Endodermal cell (in vitro differentiated cells): Measurements from ENCODE around the gene RAPSN. TPM values are rescaled to one million over a fixed set of nuclear protein-coding genes. Genes with fewer than 3 reads are reported as not detected.

Experiments used
- DNase-seq: peaks from one replicate; pipeline ENCODE4 v3.0.0-alpha.2; 2017
- H3K27ac ChIP-seq: 2 replicates; pipeline ENCODE4 v1.5.1; 2013; ENCODE audit warnings: mild to moderate bottlenecking, low read depth, low read length, moderate library complexity
- H3K27me3 ChIP-seq: 2 replicates; pipeline ENCODE4 v1.6.1; 2013; ENCODE audit warnings: mild to moderate bottlenecking, low read length, moderate library complexity; ENCODE audit not compliant: insufficient read depth, control insufficient read depth, poor library complexity, severe bottlenecking
- H3K36me3 ChIP-seq: 2 replicates; pipeline ENCODE4 v1.7.0; 2013; ENCODE audit warnings: mild to moderate bottlenecking, low read length, moderate library complexity; ENCODE audit not compliant: control insufficient read depth, insufficient read depth
- H3K4me1 ChIP-seq: one replicate; pipeline ENCODE4 v1.7.0; 2013; ENCODE audit warnings: low read length; ENCODE audit not compliant: control insufficient read depth, insufficient read depth
- H3K4me3 ChIP-seq: 2 replicates; pipeline ENCODE4 v1.5.1; 2013; ENCODE audit warnings: mild to moderate bottlenecking, low read length, moderate library complexity
- H3K9ac ChIP-seq: 2 replicates; pipeline ENCODE4 v1.6.1; 2013; ENCODE audit warnings: mild to moderate bottlenecking, low read length, moderate library complexity; ENCODE audit not compliant: poor library complexity, severe bottlenecking; ENCODE audit errors: extremely low read depth
- H3K9me3 ChIP-seq: 2 replicates; pipeline ENCODE4 v1.6.1; 2013; ENCODE audit warnings: mild to moderate bottlenecking, low read length, moderate library complexity; ENCODE audit not compliant: control insufficient read depth
- H3K27ac Mint-ChIP-seq: 2 replicates; pipeline ENCODE4 v1.8.0; 2020; ENCODE audit warnings: mixed read lengths
- H3K27me3 Mint-ChIP-seq: 2 replicates; pipeline ENCODE4 v1.8.0; 2021; ENCODE audit warnings: mild to moderate bottlenecking, mixed read lengths; ENCODE audit not compliant: insufficient read depth
- H3K36me3 Mint-ChIP-seq: 2 replicates; pipeline ENCODE4 v1.8.0; 2020; ENCODE audit warnings: low read depth, mixed read lengths
- H3K4me1 Mint-ChIP-seq: 2 replicates; pipeline ENCODE4 v1.8.0; 2020; ENCODE audit warnings: mixed read lengths
- H3K4me3 Mint-ChIP-seq: 2 replicates; pipeline ENCODE4 v1.8.0; 2020; ENCODE audit warnings: mild to moderate bottlenecking, moderate library complexity, mixed read lengths
- H3K9me3 Mint-ChIP-seq: 2 replicates; pipeline ENCODE4 v1.8.0; 2020; ENCODE audit warnings: mild to moderate bottlenecking, mixed read lengths
- WGBS, 2 experiments: methylation state at CpG; one replicate each; pipeline versions ENCODE4 v1.1.5 to v1.1.7; 2013; ENCODE audit warnings: missing lambda C conversion rate in 2 of 2, mixed read lengths in 1 of 2; ENCODE audit not compliant: insufficient coverage in 1 of 2, insufficient read length in 1 of 2; 5-methylcytosine and 5-hydroxymethylcytosine counted together
- total RNA-seq, 2 donors: library from RNA; stranded (reverse); fragmentation: NEBNext Ultra II Directional in 1 of 2; extraction: Animal tissue kit (Norgen Biotek cat#: 25700) in 1 of 2; gene quantifications; 2 replicates in 1 of 2; 3 replicates in 1 of 2; pipeline ENCODE4 v1.2.1, GENCODE V29; 2021
- TF ChIP-seq, protein P1 (sequence below): fragments of 200-600 bp; sonication (generic); conservative IDR thresholded peaks from 2 replicates; pipeline ENCODE4 v1.5.0; 2021; ENCODE audit warnings: antibody characterized with exemption, mild to moderate bottlenecking

Gene RAPSN
- total RNA-seq, 2 donors from 2014 or later: 0.40 to 0.64 TPM

DNA sequence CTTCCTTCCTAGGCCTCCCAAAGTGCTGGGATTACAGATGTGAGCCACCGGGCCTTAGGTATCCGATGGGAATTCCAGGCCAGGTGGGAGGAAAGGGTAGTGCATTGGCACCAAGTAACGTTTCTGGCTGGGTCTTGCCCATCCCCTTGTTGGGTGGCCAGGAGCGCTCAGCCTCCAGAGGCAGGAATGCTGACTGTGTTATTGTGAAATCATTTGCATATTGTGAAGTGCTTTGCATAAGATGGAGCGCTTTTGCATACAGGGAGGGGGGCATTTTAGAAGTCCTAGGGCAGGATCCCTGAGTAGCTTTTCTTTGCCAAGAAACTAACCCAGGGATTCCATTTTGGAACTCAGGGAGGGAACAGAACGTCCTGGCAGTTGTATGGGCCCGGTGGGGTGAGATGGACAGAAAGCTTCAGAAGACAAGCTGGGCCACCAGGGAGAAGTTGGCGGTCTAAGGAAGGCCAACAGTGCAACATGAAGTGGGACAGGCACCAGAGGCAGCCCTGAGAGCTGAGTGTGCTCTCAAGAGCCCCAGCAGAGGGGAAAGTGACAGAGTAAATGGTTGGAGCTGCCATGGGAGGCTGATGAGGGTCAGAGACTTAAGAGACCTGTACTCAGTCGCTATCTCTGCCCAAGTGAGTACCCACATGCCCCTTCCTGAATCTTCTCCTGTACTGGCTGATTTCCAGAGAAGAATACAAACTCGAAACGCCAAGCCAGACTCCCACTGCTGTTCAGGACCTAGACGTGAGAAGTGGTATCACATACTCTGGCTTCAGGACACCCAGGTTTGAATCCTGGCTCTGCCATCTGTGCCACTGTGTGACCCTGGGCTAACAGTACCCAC, 41.8 kb downstream of the RAPSN start:
- H3K4me1 Mint-ChIP-seq: peaks cover 14% of the 10 kb centered on the region
- H3K4me1 ChIP-seq: peaks cover 2% of the 10 kb centered on the region
- peak; percentile 71 for DNase-seq
- no peaks in the 10 kb centered on the region for H3K9me3 ChIP-seq
- H3K27me3 ChIP-seq: no peaks in the 10 kb centered on the region
- peak overlapping the region; percentile 86 for H3K4me3 ChIP-seq
- H3K36me3 ChIP-seq: peaks cover 15% of the 10 kb centered on the region
- peak overlapping the region; percentile 78 for H3K27ac ChIP-seq
- no peaks in the 10 kb centered on the region for H3K36me3 Mint-ChIP-seq
- WGBS, 2 experiments: 71 to 80% methylated on average over 10 to 12 of the region's 12 CpGs
- H3K4me3 Mint-ChIP-seq: peak overlapping the region; percentile 82
- no peaks in the 10 kb centered on the region for H3K27me3 Mint-ChIP-seq
- TF ChIP-seq, protein P1, sequence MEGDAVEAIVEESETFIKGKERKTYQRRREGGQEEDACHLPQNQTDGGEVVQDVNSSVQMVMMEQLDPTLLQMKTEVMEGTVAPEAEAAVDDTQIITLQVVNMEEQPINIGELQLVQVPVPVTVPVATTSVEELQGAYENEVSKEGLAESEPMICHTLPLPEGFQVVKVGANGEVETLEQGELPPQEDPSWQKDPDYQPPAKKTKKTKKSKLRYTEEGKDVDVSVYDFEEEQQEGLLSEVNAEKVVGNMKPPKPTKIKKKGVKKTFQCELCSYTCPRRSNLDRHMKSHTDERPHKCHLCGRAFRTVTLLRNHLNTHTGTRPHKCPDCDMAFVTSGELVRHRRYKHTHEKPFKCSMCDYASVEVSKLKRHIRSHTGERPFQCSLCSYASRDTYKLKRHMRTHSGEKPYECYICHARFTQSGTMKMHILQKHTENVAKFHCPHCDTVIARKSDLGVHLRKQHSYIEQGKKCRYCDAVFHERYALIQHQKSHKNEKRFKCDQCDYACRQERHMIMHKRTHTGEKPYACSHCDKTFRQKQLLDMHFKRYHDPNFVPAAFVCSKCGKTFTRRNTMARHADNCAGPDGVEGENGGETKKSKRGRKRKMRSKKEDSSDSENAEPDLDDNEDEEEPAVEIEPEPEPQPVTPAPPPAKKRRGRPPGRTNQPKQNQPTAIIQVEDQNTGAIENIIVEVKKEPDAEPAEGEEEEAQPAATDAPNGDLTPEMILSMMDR: peak; percentile 47
- peak overlapping the region; percentile 16 for H3K9ac ChIP-seq
- no peaks in the 10 kb centered on the region for H3K9me3 Mint-ChIP-seq
- peak overlapping the region; percentile 97 for H3K27ac Mint-ChIP-seq

DNA sequence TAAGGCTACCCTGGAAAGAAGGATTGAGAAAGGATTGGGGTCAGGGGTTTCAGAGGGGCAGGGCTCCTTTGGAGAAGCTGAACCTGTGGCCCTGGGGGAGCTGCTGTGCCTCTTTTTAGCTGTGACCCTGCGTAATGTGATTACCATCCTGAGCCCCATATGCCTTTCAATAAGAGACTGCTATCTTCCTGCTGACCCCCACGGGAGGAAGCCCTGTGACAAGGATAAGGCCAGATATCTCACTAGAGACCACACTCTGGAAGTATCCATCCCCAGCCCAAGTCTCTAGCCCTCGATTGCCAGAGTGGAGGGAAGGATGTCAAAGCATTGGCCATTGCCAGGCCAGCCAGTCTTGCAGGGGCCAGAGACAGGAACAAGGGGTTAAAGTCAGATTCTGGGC, 45.4 kb downstream of the RAPSN start:
- no peaks in the 10 kb centered on the region for H3K9me3 ChIP-seq
- H3K36me3 ChIP-seq: no peaks in the 10 kb centered on the region
- H3K4me1 Mint-ChIP-seq: peaks cover 30% of the 10 kb centered on the region
- H3K36me3 Mint-ChIP-seq: no peaks in the 10 kb centered on the region
- peak; percentile 38 for DNase-seq
- H3K4me3 ChIP-seq: no peak overlapping the region
- peak overlapping the region; percentile 26 for H3K27ac Mint-ChIP-seq
- TF ChIP-seq, protein P1: no peak
- no peaks in the 10 kb centered on the region for H3K27me3 ChIP-seq
- H3K4me1 ChIP-seq: peaks cover 2% of the 10 kb centered on the region
- H3K4me3 Mint-ChIP-seq: no peak overlapping the region
- no peaks in the 10 kb centered on the region for H3K27me3 Mint-ChIP-seq
- 85 to 89% methylated on average over 3 of the region's 3 CpGs for WGBS, 2 experiments
- H3K9me3 Mint-ChIP-seq: no peaks in the 10 kb centered on the region
- no peak overlapping the region for H3K9ac ChIP-seq
- H3K27ac ChIP-seq: no peak overlapping the region

DNA sequence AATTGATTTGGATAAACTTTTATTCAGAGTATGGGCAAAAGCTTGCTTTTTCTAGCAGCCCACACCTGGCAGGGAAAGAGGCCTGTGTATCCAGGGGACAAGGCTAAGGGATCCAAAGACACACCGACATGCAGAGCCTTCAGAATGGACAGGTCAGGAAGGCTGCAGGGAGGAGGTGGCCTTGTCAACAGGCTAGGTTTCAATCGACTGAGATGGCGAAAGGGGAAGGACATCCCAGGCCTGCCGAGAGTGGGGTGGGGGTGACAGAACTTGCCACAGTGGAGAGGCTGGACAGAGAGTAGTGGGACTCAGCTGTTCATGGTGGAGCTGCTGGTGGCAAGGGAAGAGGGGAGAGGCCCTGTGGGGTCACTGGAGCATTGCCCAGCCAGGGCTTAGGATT, 45.8 kb downstream of the RAPSN start:
- TF ChIP-seq, protein P1: no peak
- H3K36me3 Mint-ChIP-seq: no peaks in the 10 kb centered on the region

More for the DNA sequence above, 45.8 kb downstream of the RAPSN start:
- Histone ChIP-seq H3K4me1 (peaks cover 2% of the 10 kb centered on the region), H3K4me3 (no peak overlapping the region), H3K27ac (no peak overlapping the region), H3K27me3 (no peaks in the 10 kb centered on the region), H3K36me3 (no peaks in the 10 kb centered on the region), H3K9me3 (no peaks in the 10 kb centered on the region), H3K9ac (no peak overlapping the region)
- H3K9me3 Mint-ChIP-seq: no peaks in the 10 kb centered on the region
- peak overlapping the region; percentile 26 for H3K27ac Mint-ChIP-seq
- peak; percentile 42 for DNase-seq
- H3K27me3 Mint-ChIP-seq: no peaks in the 10 kb centered on the region
- H3K4me3 Mint-ChIP-seq: no peak overlapping the region
- H3K4me1 Mint-ChIP-seq: peaks cover 34% of the 10 kb centered on the region
- WGBS, 2 experiments: 76 to 100% methylated on average over 3 to 4 of the region's 4 CpGs
